Gastroesophageal sphincter (tissue), 3 donors: ENCODE results near the gene CASTOR1.

Experiments
- EP300 ChIP-seq: sonication (generic); formaldehyde crosslinking; IDR thresholded peaks from one replicate; pipeline ENCODE4 v1.6.1; 2017; ENCODE audit warnings: antibody characterized with exemption, mild to moderate bottlenecking
- POLR2A ChIP-seq, 2 donors: fragments of 450-650 bp; IDR thresholded peaks; one replicate each; pipeline ENCODE4 v1.6.1; 2017; ENCODE audit warnings: antibody characterized with exemption in 2 of 2, mild to moderate bottlenecking in 2 of 2, moderate library complexity in 1 of 2
- POLR2AphosphoS5 ChIP-seq: sonication (generic); formaldehyde crosslinking; IDR thresholded peaks from one replicate; pipeline ENCODE4 v1.6.1; 2017; ENCODE audit warnings: antibody characterized with exemption
- TF ChIP-seq, protein P1 (sequence below), 4 experiments: fragments of 200-600 bp in 2 of 4; fragments of 450-650 bp in 2 of 4; sonication (generic) in 1 of 4; IDR thresholded peaks; one replicate each; pipeline ENCODE4 v1.5.1; 2017 to 2019; ENCODE audit warnings: antibody characterized with exemption in 4 of 4, mild to moderate bottlenecking in 2 of 4, moderate library complexity in 2 of 4

DNA sequence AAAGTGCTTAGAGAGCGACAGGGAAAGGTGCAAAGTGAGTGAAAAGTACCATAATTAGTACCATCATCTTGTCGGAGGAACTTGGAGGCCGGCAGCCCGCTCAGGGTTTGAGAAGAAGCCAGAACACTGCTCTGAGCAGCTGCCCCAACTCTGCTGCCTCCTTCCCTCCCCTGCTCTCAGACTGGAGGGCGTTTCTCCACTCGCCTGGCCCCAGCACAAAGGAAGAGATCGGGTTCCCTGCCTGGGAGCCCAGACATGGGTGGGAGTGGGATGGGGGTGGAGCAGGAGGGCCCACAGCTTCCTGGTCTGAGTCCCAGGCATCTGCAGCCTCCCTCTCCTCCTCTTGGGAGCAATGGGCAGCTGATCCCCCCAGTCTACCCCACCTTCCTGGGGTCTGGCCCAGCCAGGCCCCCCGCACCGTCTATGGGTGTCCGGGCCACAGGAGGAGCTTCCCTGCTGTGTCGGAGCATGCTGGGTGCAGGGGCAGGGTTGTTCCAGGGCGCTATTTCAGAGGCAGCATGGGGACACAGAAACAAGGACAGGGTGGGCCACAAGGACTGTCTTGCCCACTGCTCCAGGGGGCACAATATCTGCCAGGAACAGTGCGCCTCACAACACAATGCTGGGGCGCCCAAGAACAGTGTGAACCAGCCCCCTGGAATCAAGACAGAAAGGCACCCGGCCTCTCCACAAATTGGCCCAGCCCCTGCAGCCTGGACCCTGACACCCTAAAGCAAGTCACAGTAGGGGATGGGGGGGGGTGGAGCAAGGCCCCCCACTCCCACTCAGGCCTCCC lies 47.5 kb downstream of the CASTOR1 start:
- TF ChIP-seq, protein P1, sequence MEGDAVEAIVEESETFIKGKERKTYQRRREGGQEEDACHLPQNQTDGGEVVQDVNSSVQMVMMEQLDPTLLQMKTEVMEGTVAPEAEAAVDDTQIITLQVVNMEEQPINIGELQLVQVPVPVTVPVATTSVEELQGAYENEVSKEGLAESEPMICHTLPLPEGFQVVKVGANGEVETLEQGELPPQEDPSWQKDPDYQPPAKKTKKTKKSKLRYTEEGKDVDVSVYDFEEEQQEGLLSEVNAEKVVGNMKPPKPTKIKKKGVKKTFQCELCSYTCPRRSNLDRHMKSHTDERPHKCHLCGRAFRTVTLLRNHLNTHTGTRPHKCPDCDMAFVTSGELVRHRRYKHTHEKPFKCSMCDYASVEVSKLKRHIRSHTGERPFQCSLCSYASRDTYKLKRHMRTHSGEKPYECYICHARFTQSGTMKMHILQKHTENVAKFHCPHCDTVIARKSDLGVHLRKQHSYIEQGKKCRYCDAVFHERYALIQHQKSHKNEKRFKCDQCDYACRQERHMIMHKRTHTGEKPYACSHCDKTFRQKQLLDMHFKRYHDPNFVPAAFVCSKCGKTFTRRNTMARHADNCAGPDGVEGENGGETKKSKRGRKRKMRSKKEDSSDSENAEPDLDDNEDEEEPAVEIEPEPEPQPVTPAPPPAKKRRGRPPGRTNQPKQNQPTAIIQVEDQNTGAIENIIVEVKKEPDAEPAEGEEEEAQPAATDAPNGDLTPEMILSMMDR (IDR thresholded peaks at IDR 0.05), result no peak
- no peak for TF ChIP-seq POLR2A (IDR thresholded peaks at IDR 0.05)
- TF ChIP-seq POLR2AphosphoS5, result no peak
- TF ChIP-seq EP300, result no peak
